Measurements from ENCODE around the gene MPHOSPH8.
"Not testable (repeated sequence)": the region's sequence is repeated elsewhere in the genome, so short reads cannot be mapped to it uniquely, and the experiment has no call there.

MPHOSPH8 gene

GRCh38 chr13:19624265-19624664 lies 9.2 kb upstream of the MPHOSPH8 start:
- DNase-seq (ENCODE audit: low read depth in 1 of 2, low spot score in 1 of 2), result no peak

GRCh38 chr13:19632915-19633478 lies 462 bp upstream of the MPHOSPH8 start:
- DNase-seq (ENCODE audit: low read depth in 1 of 2, low spot score in 1 of 2), result no peak

GRCh38 chr13:19634256-19634740 lies 839 bp downstream of the MPHOSPH8 start:
- DNase-seq (ENCODE audit: low read depth in 1 of 2, low spot score in 1 of 2), result no peak

- not testable (repeated sequence) for DNase-seq (ENCODE audit: low read depth in 1 of 2, low spot score in 1 of 2)
These were observed 2.5 kb downstream of the MPHOSPH8 start for GRCh38 chr13:19635926-19636325.

- DNase-seq (ENCODE audit: low read depth in 1 of 2, low spot score in 1 of 2), result no peak
These were observed 10.2 kb downstream of the MPHOSPH8 start for GRCh38 chr13:19643652-19644051.

GRCh38 chr13:19645000-19645399 lies 11.5 kb downstream of the MPHOSPH8 start:
- DNase-seq (ENCODE audit: low read depth in 1 of 2, low spot score in 1 of 2), result no peak

GRCh38 chr13:19646063-19646462 lies 12.6 kb downstream of the MPHOSPH8 start:
- DNase-seq (ENCODE audit: low read depth in 1 of 2, low spot score in 1 of 2), result no peak

- no peak for DNase-seq (ENCODE audit: low read depth in 1 of 2, low spot score in 1 of 2)
These were observed 17.3 kb downstream of the MPHOSPH8 start for GRCh38 chr13:19650742-19651141.

GRCh38 chr13:19657872-19658591 lies 24.6 kb downstream of the MPHOSPH8 start:
- no peak for DNase-seq (ENCODE audit: low read depth in 1 of 2, low spot score in 1 of 2)

- no peak for DNase-seq (ENCODE audit: low read depth in 1 of 2, low spot score in 1 of 2)
These were observed 25.4 kb downstream of the MPHOSPH8 start for GRCh38 chr13:19658831-19659230.

- no peak for DNase-seq (ENCODE audit: low read depth in 1 of 2, low spot score in 1 of 2)
These were observed 27.7 kb downstream of the MPHOSPH8 start for GRCh38 chr13:19661126-19661525.

- DNase-seq (ENCODE audit: low read depth in 1 of 2, low spot score in 1 of 2), result no peak
These were observed 28.1 kb downstream of the MPHOSPH8 start for GRCh38 chr13:19661561-19661960.

- no peak for DNase-seq (ENCODE audit: low read depth in 1 of 2, low spot score in 1 of 2)
These were observed 30.0 kb downstream of the MPHOSPH8 start for GRCh38 chr13:19663416-19663979.

- no peak for DNase-seq (ENCODE audit: low read depth in 1 of 2, low spot score in 1 of 2)
These were observed 31.2 kb downstream of the MPHOSPH8 start for GRCh38 chr13:19664481-19665230.

GRCh38 chr13:19665427-19665859 lies 32.0 kb downstream of the MPHOSPH8 start:
- no peak for DNase-seq (ENCODE audit: low read depth in 1 of 2, low spot score in 1 of 2)

GRCh38 chr13:19668778-19669177 lies 35.3 kb downstream of the MPHOSPH8 start:
- DNase-seq (ENCODE audit: low read depth in 1 of 2, low spot score in 1 of 2), result no peak

GRCh38 chr13:19670147-19670546 lies 36.7 kb downstream of the MPHOSPH8 start:
- DNase-seq (ENCODE audit: low read depth in 1 of 2, low spot score in 1 of 2), result no peak

GRCh38 chr13:19672990-19673389 lies 39.5 kb downstream of the MPHOSPH8 start:
- no peak for DNase-seq (ENCODE audit: low read depth in 1 of 2, low spot score in 1 of 2)

GRCh38 chr13:19673473-19674430 lies 40.3 kb downstream of the MPHOSPH8 start:
- no peak for DNase-seq (ENCODE audit: low read depth in 1 of 2, low spot score in 1 of 2)

- no peak for DNase-seq (ENCODE audit: low read depth in 1 of 2, low spot score in 1 of 2)
These were observed 41.4 kb downstream of the MPHOSPH8 start for GRCh38 chr13:19674898-19675297.

- no peak for DNase-seq (ENCODE audit: low read depth in 1 of 2, low spot score in 1 of 2)
These were observed 42.7 kb downstream of the MPHOSPH8 start for GRCh38 chr13:19676168-19676567.

All from activated T-helper 1 cell treated with anti-CD3 and anti-CD28 coated beads, Interleukin-2, amount 50 U/mL, for 16 hours (primary cell).